C4-2B (cell line): Measurements from ENCODE around the gene RPL37A.

Source experiments
- CTCF ChIP-seq: fragments of 450-650 bp; conservative IDR thresholded peaks from 2 replicates; pipeline ENCODE4 v1.5.1; 2017; ENCODE audit warnings: mild to moderate bottlenecking
- ZFX ChIP-seq: fragments of 450-650 bp; IDR thresholded peaks from 2 replicates; pipeline ENCODE4 v1.6.1; 2017

GRCh38 chr2:216546641-216547403, 48.2 kb downstream of the RPL37A start:
- TF ChIP-seq CTCF (no peak), ZFX (no peak)
